Muscle layer of duodenum (tissue), 2 donors: Measurements from ENCODE around the gene IFT122.
A peak's percentile ranks its signal among the peaks of the same experiment; 100 is the strongest.
"Not testable (repeated sequence)": the region's sequence is repeated elsewhere in the genome, so short reads cannot be mapped to it uniquely, and the experiment has no call there.

Experiments used
- H3K27ac ChIP-seq: one replicate; pipeline ENCODE4 v1.7.0; 2013; ENCODE audit warnings: mild to moderate bottlenecking, low read length
- H3K27me3 ChIP-seq: one replicate; pipeline ENCODE4 v1.7.0; 2013; ENCODE audit warnings: low read depth, mild to moderate bottlenecking, control low read depth, low read length
- H3K36me3 ChIP-seq, 2 donors: one replicate each; pipeline ENCODE4 v1.7.0; 2013; ENCODE audit warnings: low read length in 2 of 2, control low read depth in 1 of 2, mild to moderate bottlenecking in 1 of 2; ENCODE audit not compliant: insufficient read depth in 2 of 2, control insufficient read depth in 1 of 2
- H3K4me1 ChIP-seq, 2 donors: one replicate each; pipeline ENCODE4 v1.7.0; 2013; ENCODE audit warnings: low read length in 2 of 2, mild to moderate bottlenecking in 2 of 2, control low read depth in 1 of 2, moderate library complexity in 1 of 2; ENCODE audit not compliant: insufficient read depth in 2 of 2, control insufficient read depth in 1 of 2
- H3K4me3 ChIP-seq, 2 donors: one replicate each; pipeline ENCODE4 v1.7.0; 2013; ENCODE audit warnings: low read length in 2 of 2, low read depth in 1 of 2, mild to moderate bottlenecking in 1 of 2
- H3K9me3 ChIP-seq, 2 donors: one replicate each; pipeline ENCODE4 v1.7.0; 2013; ENCODE audit warnings: low read length in 2 of 2, control low read depth in 1 of 2, mild to moderate bottlenecking in 1 of 2; ENCODE audit not compliant: control insufficient read depth in 1 of 2
- donor health status: healthy.

Gene IFT122

DNA sequence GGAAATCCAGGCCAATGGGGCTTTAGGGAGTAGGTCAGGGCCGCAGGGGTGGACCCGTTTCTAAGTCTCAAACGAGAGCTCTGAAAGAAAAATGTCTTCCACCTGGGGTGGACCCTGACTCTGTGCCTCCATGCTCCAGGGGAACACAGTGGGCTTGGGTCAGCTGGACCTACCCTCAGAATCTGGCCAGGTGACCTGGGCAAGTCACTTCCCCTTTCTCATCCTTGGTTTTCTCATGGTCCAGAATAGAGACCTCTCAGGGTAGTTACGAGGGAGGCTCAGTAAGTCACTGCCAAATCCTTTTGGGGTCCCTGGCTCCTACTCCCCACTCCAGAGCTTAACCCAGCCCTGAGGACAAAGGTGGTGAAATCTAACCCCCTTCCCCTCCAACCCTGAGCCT is 37.4 kb upstream of the IFT122 start:
- Histone ChIP-seq H3K4me1 (peaks cover 5 to 11% of the 10 kb centered on the region in 2 donors), H3K4me3 (no peak overlapping the region), H3K27me3 (no peaks in the 10 kb centered on the region), H3K36me3 (no peaks in the 10 kb centered on the region), H3K9me3 (no peaks in the 10 kb centered on the region), H3K27ac (no peak overlapping the region)

DNA sequence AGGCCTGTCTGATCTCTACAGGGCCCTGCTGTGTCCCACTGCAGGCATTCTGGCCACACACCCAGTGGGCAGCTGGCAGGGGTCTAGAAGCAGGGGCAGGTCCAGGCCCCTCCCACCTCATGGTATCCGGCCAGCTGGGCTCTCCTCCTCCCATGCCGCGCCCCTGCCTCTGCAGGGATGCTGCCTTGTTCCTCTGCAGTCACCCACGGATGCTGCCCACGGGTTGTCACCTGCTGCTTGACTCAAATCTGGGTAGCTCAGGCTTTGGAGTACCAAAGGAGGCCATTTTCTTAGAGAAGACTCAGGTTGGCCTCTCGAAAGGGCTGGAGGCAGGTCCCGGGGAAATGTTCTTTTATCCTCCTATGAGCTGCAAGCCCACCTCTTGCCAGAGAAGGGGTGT is 36.6 kb upstream of the IFT122 start:
- Histone ChIP-seq H3K9me3 (no peaks in the 10 kb centered on the region), H3K4me3 (no peak overlapping the region), H3K27ac (no peak overlapping the region), H3K27me3 (no peaks in the 10 kb centered on the region), H3K36me3 (no peaks in the 10 kb centered on the region), H3K4me1 (peaks cover under 1 to 3% of the 10 kb centered on the region in 2 donors)

DNA sequence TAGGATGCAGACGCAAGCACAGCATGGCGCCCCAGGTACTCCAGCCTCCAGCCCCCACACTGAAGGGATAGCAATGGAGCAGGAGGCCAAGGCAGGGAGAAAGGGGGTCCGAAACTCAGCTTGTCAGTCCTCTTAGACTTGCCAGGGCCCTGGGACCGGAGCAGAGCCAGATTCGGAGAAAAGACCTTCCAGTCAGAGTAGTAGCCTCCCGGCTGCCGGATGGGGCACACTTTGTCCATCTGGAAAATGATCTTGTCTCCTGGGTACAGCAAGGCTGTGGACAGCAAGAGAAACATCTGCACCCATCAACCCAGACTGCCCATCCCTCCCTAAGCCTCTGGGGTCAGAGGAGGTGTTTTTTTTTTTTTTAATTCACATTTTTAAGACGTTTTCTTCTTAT is 35.9 kb upstream of the IFT122 start:
- Histone ChIP-seq H3K36me3 (no peaks in the 10 kb centered on the region), H3K4me3 (no peak overlapping the region), H3K4me1 (no peaks in the 10 kb centered on the region), H3K27ac (no peak overlapping the region), H3K27me3 (no peaks in the 10 kb centered on the region), H3K9me3 (no peaks in the 10 kb centered on the region)

- Histone ChIP-seq H3K27me3 (no peaks in the 10 kb centered on the region), H3K9me3 (no peaks in the 10 kb centered on the region)
Measured at GRCh38 chr3:129404610-129405009, 35.4 kb upstream of the IFT122 start.

DNA sequence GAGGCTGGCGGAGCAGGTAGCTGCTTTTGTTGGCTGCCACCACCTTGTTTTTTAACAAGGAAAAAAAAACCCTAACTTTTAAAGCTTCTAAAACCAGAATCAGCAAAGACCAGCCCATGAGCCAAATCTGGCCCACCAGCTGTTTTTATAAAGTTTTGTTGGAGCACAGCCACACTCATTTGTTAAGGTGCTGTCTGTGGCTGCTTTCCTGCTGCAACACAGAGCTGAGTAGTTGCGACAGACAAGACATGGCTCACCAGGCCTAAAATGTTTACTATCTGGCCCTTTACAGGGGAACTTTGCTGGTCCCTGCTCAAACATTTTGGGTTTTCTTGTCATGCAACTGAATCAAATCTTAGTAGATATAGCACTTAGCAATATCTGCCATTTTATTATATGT is 30.5 kb upstream of the IFT122 start:
- Histone ChIP-seq H3K27me3 (no peaks in the 10 kb centered on the region), H3K4me1 (peaks cover 0 to 11% of the 10 kb centered on the region in 2 donors), H3K9me3 (no peaks in the 10 kb centered on the region), H3K4me3 (no peak overlapping the region), H3K36me3 (no peaks in the 10 kb centered on the region), H3K27ac (no peak overlapping the region)

More at GRCh38 chr3:129404610-129405009, 35.4 kb upstream of the IFT122 start:
- Histone ChIP-seq H3K4me3 (no peak overlapping the region), H3K27ac (no peak overlapping the region), H3K36me3 (no peaks in the 10 kb centered on the region), H3K4me1 (no peaks in the 10 kb centered on the region)

- Histone ChIP-seq H3K27ac (no peak overlapping the region), H3K27me3 (no peaks in the 10 kb centered on the region), H3K4me1 (peaks cover 0 to 11% of the 10 kb centered on the region in 2 donors), H3K9me3 (no peaks in the 10 kb centered on the region), H3K4me3 (no peak overlapping the region), H3K36me3 (no peaks in the 10 kb centered on the region)
Measured at GRCh38 chr3:129410971-129411370, 29.1 kb upstream of the IFT122 start.

DNA sequence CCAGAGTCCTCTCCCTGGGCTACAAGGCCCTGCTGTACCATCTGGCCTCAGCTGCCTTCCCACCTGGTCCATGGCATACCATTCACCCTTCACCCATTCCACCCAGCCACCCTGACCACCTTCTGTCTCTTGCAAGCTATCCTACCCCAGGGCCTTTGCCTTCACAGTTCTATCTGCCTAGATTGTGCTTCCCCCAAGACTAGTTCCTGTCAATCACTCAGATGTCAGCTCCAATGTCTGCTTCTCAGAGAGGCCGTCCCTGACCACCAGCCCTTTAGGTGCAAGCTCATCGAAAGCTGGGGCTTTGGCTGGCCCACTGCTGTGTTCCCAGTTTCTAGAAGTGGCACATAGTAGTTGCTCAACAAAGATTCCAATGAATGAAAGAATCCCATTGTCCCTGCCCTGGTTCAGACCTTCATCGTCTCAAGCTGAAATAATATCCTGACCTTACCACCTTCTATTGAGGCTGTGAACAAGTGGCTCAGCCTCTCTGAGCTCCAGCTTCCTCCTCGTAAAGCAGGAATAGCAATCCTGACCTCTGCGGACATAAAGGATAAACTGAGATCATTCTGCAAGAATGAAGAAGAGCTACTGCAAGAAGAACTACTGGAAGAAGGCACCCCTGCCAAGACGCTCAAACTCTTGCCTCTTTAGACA is 27.4 kb upstream of the IFT122 start:
- Histone ChIP-seq H3K4me3 (no peak overlapping the region), H3K36me3 (no peaks in the 10 kb centered on the region), H3K9me3 (no peaks in the 10 kb centered on the region), H3K27me3 (no peaks in the 10 kb centered on the region), H3K4me1 (peaks cover 0 to 11% of the 10 kb centered on the region in 2 donors), H3K27ac (no peak overlapping the region)

GRCh38 chr3:129413238-129413637 is 26.8 kb upstream of the IFT122 start:
- Histone ChIP-seq H3K27ac (peak overlapping the region; percentile 25), H3K4me1 (peaks cover 0 to 11% of the 10 kb centered on the region in 2 donors)
- H3K4me3 ChIP-seq, H3K9me3 ChIP-seq, H3K27me3 ChIP-seq, H3K36me3 ChIP-seq: not testable (repeated sequence)

- Histone ChIP-seq H3K36me3 (no peaks in the 10 kb centered on the region), H3K27ac (peak overlapping the region; percentile 25), H3K4me1 (peaks cover 0 to 11% of the 10 kb centered on the region in 2 donors), H3K9me3 (no peaks in the 10 kb centered on the region), H3K4me3 (no peak overlapping the region), H3K27me3 (no peaks in the 10 kb centered on the region)
Measured at GRCh38 chr3:129413687-129414506, 26.1 kb upstream of the IFT122 start.

- Histone ChIP-seq H3K9me3 (no peaks in the 10 kb centered on the region), H3K27ac (no peak overlapping the region), H3K4me1 (peaks cover 0 to 8% of the 10 kb centered on the region in 2 donors), H3K36me3 (no peaks in the 10 kb centered on the region), H3K4me3 (no peak overlapping the region), H3K27me3 (no peaks in the 10 kb centered on the region)
Measured at GRCh38 chr3:129415378-129415777, 24.6 kb upstream of the IFT122 start.

GRCh38 chr3:129415830-129416229 is 24.2 kb upstream of the IFT122 start:
- no peaks in the 10 kb centered on the region for H3K9me3 ChIP-seq
- no peak overlapping the region for H3K4me3 ChIP-seq
- H3K4me1 ChIP-seq: peaks cover 0 to 8% of the 10 kb centered on the region in 2 donors
- no peaks in the 10 kb centered on the region for H3K27me3 ChIP-seq
- no peaks in the 10 kb centered on the region for H3K36me3 ChIP-seq
- no peak overlapping the region for H3K27ac ChIP-seq
